Rectal smooth muscle tissue (tissue), 1 donor: ENCODE data around the gene SLC49A4.

ENCODE experiments used
- H3K27ac ChIP-seq: one replicate; pipeline ENCODE4 v1.7.0; 2013; ENCODE audit warnings: low read depth, low read length, inconsistent platforms
- H3K27me3 ChIP-seq: one replicate; pipeline ENCODE4 v1.7.0; 2013; ENCODE audit warnings: low read length; ENCODE audit not compliant: control insufficient read depth, insufficient read depth
- H3K36me3 ChIP-seq: one replicate; pipeline ENCODE4 v1.7.0; 2013; ENCODE audit warnings: low read length; ENCODE audit not compliant: control insufficient read depth, insufficient read depth
- H3K4me1 ChIP-seq: one replicate; pipeline ENCODE4 v1.7.0; 2013; ENCODE audit warnings: low read length; ENCODE audit not compliant: control insufficient read depth, insufficient read depth
- H3K4me3 ChIP-seq: one replicate; pipeline ENCODE4 v1.7.0; 2013; ENCODE audit warnings: low read length
- H3K9ac ChIP-seq: one replicate; pipeline ENCODE4 v1.7.0; 2013; ENCODE audit warnings: low read length

SLC49A4 gene

GRCh38 chr3:122875547-122876127 is 80.8 kb downstream of the SLC49A4 start:
- no peaks in the 10 kb centered on the region for H3K4me1 ChIP-seq
- H3K27me3 ChIP-seq = no peaks in the 10 kb centered on the region
- H3K4me3 ChIP-seq = no peak overlapping the region
- no peaks in the 10 kb centered on the region for H3K36me3 ChIP-seq
- H3K27ac ChIP-seq = no peak overlapping the region
- no peak overlapping the region for H3K9ac ChIP-seq

GRCh38 chr3:122880173-122880572 is 85.3 kb downstream of the SLC49A4 start:
- H3K4me3 ChIP-seq = no peak overlapping the region

GRCh38 chr3:122880624-122881023 is 85.8 kb downstream of the SLC49A4 start:
- Histone ChIP-seq H3K27ac (no peak overlapping the region), H3K9ac (no peak overlapping the region)

More at GRCh38 chr3:122880173-122880572, 85.3 kb downstream of the SLC49A4 start:
- Histone ChIP-seq H3K9ac (no peak overlapping the region), H3K27ac (no peak overlapping the region), H3K4me1 (no peaks in the 10 kb centered on the region), H3K27me3 (no peaks in the 10 kb centered on the region), H3K36me3 (no peaks in the 10 kb centered on the region)

GRCh38 chr3:122882361-122882947 is 87.6 kb downstream of the SLC49A4 start:
- Histone ChIP-seq H3K9ac (no peak overlapping the region), H3K4me1 (no peaks in the 10 kb centered on the region), H3K27me3 (no peaks in the 10 kb centered on the region), H3K27ac (no peak overlapping the region), H3K36me3 (no peaks in the 10 kb centered on the region), H3K4me3 (no peak overlapping the region)

More at GRCh38 chr3:122880624-122881023, 85.8 kb downstream of the SLC49A4 start:
- H3K4me1 ChIP-seq = no peaks in the 10 kb centered on the region
- no peaks in the 10 kb centered on the region for H3K36me3 ChIP-seq
- H3K4me3 ChIP-seq = no peak overlapping the region
- no peaks in the 10 kb centered on the region for H3K27me3 ChIP-seq

DNA sequence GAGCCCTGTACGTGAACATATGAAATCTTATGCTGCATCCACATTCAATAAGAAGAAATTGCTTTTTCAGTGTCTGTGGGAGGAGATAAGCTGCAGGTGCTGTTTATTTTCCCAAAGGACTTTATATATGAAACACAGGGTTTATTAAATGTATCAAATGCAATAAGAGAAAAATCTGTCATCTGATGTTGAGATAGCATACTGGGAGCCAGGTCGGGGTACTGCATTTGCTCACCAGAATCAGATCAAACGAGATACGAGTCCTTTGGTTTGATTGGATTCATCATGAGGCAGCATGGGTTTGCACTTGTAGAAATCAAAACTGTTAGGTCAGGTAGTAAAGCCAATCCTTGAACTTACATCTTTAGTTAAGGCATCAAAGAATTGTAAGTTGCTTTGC is 91.4 kb downstream of the SLC49A4 start:
- Histone ChIP-seq H3K4me1 (peaks cover 9% of the 10 kb centered on the region), H3K4me3 (no peak overlapping the region), H3K27ac (no peak overlapping the region)

DNA sequence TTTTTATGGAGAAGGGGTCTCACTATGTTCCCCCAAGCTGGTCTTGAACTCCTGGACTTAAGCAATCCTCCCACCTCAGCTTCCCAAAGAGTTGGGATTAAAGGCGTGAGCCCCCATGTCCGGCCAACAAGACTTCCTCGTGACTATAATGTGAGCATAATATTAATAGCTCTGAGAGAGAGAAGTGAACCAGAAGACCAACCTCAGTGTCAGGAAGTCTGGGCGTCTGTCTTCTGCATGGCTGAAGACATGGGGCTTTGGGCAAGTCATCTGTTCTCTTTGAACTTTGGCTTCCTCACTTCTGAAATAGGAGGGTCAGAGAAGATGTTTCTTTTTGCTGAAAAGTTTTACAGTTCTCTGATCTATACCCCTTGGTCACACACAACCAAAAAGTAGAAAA is 92.1 kb downstream of the SLC49A4 start:
- no peak overlapping the region for H3K27ac ChIP-seq
- no peak overlapping the region for H3K4me3 ChIP-seq
- peaks cover 9% of the 10 kb centered on the region for H3K4me1 ChIP-seq
- H3K27me3 ChIP-seq = no peaks in the 10 kb centered on the region
- H3K9ac ChIP-seq = no peak overlapping the region
- H3K36me3 ChIP-seq = no peaks in the 10 kb centered on the region

More for the DNA sequence above, 91.4 kb downstream of the SLC49A4 start:
- Histone ChIP-seq H3K36me3 (no peaks in the 10 kb centered on the region), H3K9ac (no peak overlapping the region), H3K27me3 (no peaks in the 10 kb centered on the region)

- Histone ChIP-seq H3K4me1 (peaks cover 9% of the 10 kb centered on the region), H3K9ac (no peak overlapping the region), H3K36me3 (no peaks in the 10 kb centered on the region), H3K27ac (no peak overlapping the region), H3K27me3 (no peaks in the 10 kb centered on the region), H3K4me3 (no peak overlapping the region)
These were observed 95.3 kb downstream of the SLC49A4 start for GRCh38 chr3:122890077-122890719.

- no peaks in the 10 kb centered on the region for H3K36me3 ChIP-seq
- H3K27ac ChIP-seq = no peak overlapping the region
- peaks cover 9% of the 10 kb centered on the region for H3K4me1 ChIP-seq
- no peak overlapping the region for H3K9ac ChIP-seq
- H3K27me3 ChIP-seq = no peaks in the 10 kb centered on the region
- no peak overlapping the region for H3K4me3 ChIP-seq
These were observed 95.9 kb downstream of the SLC49A4 start for GRCh38 chr3:122890720-122891220.

- H3K36me3 ChIP-seq = no peaks in the 10 kb centered on the region
- H3K4me3 ChIP-seq = no peak overlapping the region
- H3K4me1 ChIP-seq = peaks cover 9% of the 10 kb centered on the region
- no peaks in the 10 kb centered on the region for H3K27me3 ChIP-seq
- no peak overlapping the region for H3K27ac ChIP-seq
- no peak overlapping the region for H3K9ac ChIP-seq
These were observed 97.5 kb downstream of the SLC49A4 start for GRCh38 chr3:122892118-122892960.

DNA sequence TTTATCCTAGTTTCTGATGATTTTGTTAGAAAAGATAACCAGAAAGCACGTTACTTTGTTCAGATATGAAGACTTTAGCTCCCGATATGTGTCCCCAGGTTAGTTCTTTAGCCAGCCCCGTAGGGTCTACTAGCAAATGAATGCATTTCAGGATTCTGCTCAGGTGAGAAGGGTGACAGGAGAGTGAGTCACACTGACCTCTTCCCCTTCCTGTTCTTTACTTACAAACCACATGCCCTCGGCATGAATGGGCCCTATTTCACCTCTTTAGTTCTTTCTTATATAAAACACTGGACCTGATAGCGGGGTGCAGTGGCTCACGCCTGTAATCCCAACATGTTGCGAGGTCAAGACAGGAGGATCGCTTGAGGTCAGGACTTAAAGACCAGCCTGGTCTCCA is 98.4 kb downstream of the SLC49A4 start:
- H3K4me3 ChIP-seq = no peak overlapping the region
- H3K27me3 ChIP-seq = no peaks in the 10 kb centered on the region
- no peak overlapping the region for H3K9ac ChIP-seq

DNA sequence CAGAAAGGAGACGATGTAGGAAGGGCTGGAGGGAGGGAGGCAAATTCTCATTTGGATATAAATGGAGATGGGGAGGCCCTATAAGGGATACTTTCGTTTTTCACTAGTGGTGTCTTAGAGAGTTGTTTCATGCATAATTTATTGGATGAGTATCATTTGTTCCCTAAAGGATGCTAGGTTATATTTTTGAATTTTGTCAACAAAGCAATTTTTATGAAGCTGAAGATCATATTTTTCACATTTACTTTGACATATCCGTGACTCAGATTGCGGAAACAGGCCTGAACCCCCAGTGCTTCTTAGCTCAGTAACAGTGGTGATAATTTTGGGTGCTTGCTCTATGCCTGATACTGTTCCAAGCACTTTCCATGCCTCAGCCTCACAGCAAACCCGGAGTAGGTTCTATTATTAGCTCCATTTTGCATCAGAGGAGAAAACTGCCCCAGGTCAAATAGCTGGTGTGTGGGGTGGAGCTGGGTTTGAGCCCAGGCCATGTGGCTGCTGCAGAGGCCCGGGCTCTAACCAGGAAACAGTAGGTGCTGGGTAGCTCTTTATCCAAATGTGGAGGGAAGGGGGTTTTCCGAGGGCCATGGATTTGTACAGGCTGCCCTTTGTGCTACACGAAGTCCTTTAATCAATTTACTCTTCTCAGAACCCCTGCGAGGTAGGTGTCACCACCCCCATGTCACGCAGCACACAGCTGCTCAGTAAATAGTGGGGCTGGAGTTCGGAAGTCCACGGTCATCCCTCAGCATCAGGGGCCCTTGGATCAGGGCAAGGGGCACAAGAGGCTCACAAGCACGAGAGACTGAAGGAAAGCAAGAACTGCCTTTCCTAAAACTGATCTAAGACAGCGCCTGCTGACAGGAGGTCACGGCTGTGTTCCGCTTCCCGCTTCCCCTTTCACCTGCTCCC is 99.1 kb downstream of the SLC49A4 start:
- H3K4me3 ChIP-seq = no peak overlapping the region
- H3K4me1 ChIP-seq = peaks cover 9% of the 10 kb centered on the region
- no peaks in the 10 kb centered on the region for H3K36me3 ChIP-seq
- no peak overlapping the region for H3K27ac ChIP-seq
- no peaks in the 10 kb centered on the region for H3K27me3 ChIP-seq
- H3K9ac ChIP-seq = no peak overlapping the region

More for the DNA sequence above, 98.4 kb downstream of the SLC49A4 start:
- no peaks in the 10 kb centered on the region for H3K36me3 ChIP-seq
- H3K4me1 ChIP-seq = peaks cover 9% of the 10 kb centered on the region
- H3K27ac ChIP-seq = no peak overlapping the region
